Rectal smooth muscle tissue (tissue), 1 donor: ENCODE measurements around the gene MRC1.
A peak's percentile ranks its signal among the peaks of the same experiment; 100 is the strongest.

Source experiments
- H3K27ac ChIP-seq: one replicate; pipeline ENCODE4 v1.7.0; 2013; ENCODE audit warnings: low read depth, low read length, inconsistent platforms
- H3K27me3 ChIP-seq: one replicate; pipeline ENCODE4 v1.7.0; 2013; ENCODE audit warnings: low read length; ENCODE audit not compliant: control insufficient read depth, insufficient read depth
- H3K36me3 ChIP-seq: one replicate; pipeline ENCODE4 v1.7.0; 2013; ENCODE audit warnings: low read length; ENCODE audit not compliant: control insufficient read depth, insufficient read depth
- H3K4me1 ChIP-seq: one replicate; pipeline ENCODE4 v1.7.0; 2013; ENCODE audit warnings: low read length; ENCODE audit not compliant: control insufficient read depth, insufficient read depth
- H3K4me3 ChIP-seq: one replicate; pipeline ENCODE4 v1.7.0; 2013; ENCODE audit warnings: low read length
- H3K9ac ChIP-seq: one replicate; pipeline ENCODE4 v1.7.0; 2013; ENCODE audit warnings: low read length

The MRC1 gene

GRCh38 chr10:17808971-17809841 lies at the start of gene MRC1:
TSS of gene MRC1 (plus strand) at chr10:17809348. CDS start at chr10:17809466, 118 bp downstream.
- no peaks in the 10 kb centered on the region for H3K27me3 ChIP-seq
- H3K9ac ChIP-seq: no peak within 1 kb of the TSS
- H3K4me3 ChIP-seq: peak within 1 kb of the TSS; percentile 27
- no peak within 1 kb of the TSS for H3K27ac ChIP-seq
- H3K36me3 ChIP-seq: no peaks in the 10 kb centered on the region
- H3K4me1 ChIP-seq: no peaks in the 10 kb centered on the region

GRCh38 chr10:17764142-17764541 lies 45.0 kb upstream of the MRC1 start:
- Histone ChIP-seq H3K4me1 (no peaks in the 10 kb centered on the region), H3K4me3 (no peak overlapping the region), H3K9ac (no peak overlapping the region), H3K27me3 (no peaks in the 10 kb centered on the region), H3K27ac (no peak overlapping the region), H3K36me3 (no peaks in the 10 kb centered on the region)

- Histone ChIP-seq H3K27me3 (no peaks in the 10 kb centered on the region), H3K4me3 (no peak overlapping the region), H3K36me3 (no peaks in the 10 kb centered on the region), H3K9ac (no peak overlapping the region), H3K27ac (no peak overlapping the region), H3K4me1 (no peaks in the 10 kb centered on the region)
Measured at GRCh38 chr10:17765602-17766001, 43.5 kb upstream of the MRC1 start.

GRCh38 chr10:17766731-17767130 lies 42.4 kb upstream of the MRC1 start:
- no peak overlapping the region for H3K9ac ChIP-seq
- H3K4me1 ChIP-seq: no peaks in the 10 kb centered on the region
- no peak overlapping the region for H3K27ac ChIP-seq
- H3K36me3 ChIP-seq: no peaks in the 10 kb centered on the region
- no peak overlapping the region for H3K4me3 ChIP-seq
- no peaks in the 10 kb centered on the region for H3K27me3 ChIP-seq

- no peak overlapping the region for H3K9ac ChIP-seq
- no peaks in the 10 kb centered on the region for H3K27me3 ChIP-seq
- H3K4me1 ChIP-seq: no peaks in the 10 kb centered on the region
- H3K4me3 ChIP-seq: no peak overlapping the region
- H3K27ac ChIP-seq: no peak overlapping the region
- no peaks in the 10 kb centered on the region for H3K36me3 ChIP-seq
Measured at GRCh38 chr10:17768496-17768895, 40.7 kb upstream of the MRC1 start.

- no peaks in the 10 kb centered on the region for H3K27me3 ChIP-seq
- H3K4me3 ChIP-seq: no peak overlapping the region
- no peak overlapping the region for H3K9ac ChIP-seq
- H3K27ac ChIP-seq: no peak overlapping the region
- H3K4me1 ChIP-seq: no peaks in the 10 kb centered on the region
- H3K36me3 ChIP-seq: no peaks in the 10 kb centered on the region
Measured at GRCh38 chr10:17768957-17769356, 40.2 kb upstream of the MRC1 start.

- Histone ChIP-seq H3K27ac (no peak overlapping the region), H3K4me1 (no peaks in the 10 kb centered on the region), H3K36me3 (no peaks in the 10 kb centered on the region), H3K27me3 (no peaks in the 10 kb centered on the region), H3K9ac (no peak overlapping the region), H3K4me3 (no peak overlapping the region)
Measured at GRCh38 chr10:17771017-17771416, 38.1 kb upstream of the MRC1 start.

- H3K27ac ChIP-seq: no peak overlapping the region
- no peaks in the 10 kb centered on the region for H3K27me3 ChIP-seq
- H3K9ac ChIP-seq: no peak overlapping the region
- H3K4me1 ChIP-seq: no peaks in the 10 kb centered on the region
- no peak overlapping the region for H3K4me3 ChIP-seq
- H3K36me3 ChIP-seq: no peaks in the 10 kb centered on the region
Measured at GRCh38 chr10:17779784-17780183, 29.4 kb upstream of the MRC1 start.

GRCh38 chr10:17780727-17781126 lies 28.4 kb upstream of the MRC1 start:
- H3K4me1 ChIP-seq: no peaks in the 10 kb centered on the region
- no peaks in the 10 kb centered on the region for H3K36me3 ChIP-seq
- H3K27me3 ChIP-seq: no peaks in the 10 kb centered on the region
- H3K27ac ChIP-seq: no peak overlapping the region
- no peak overlapping the region for H3K9ac ChIP-seq
- no peak overlapping the region for H3K4me3 ChIP-seq

GRCh38 chr10:17781856-17782255 lies 27.3 kb upstream of the MRC1 start:
- Histone ChIP-seq H3K36me3 (no peaks in the 10 kb centered on the region), H3K4me1 (no peaks in the 10 kb centered on the region), H3K9ac (no peak overlapping the region), H3K4me3 (no peak overlapping the region), H3K27me3 (no peaks in the 10 kb centered on the region), H3K27ac (no peak overlapping the region)

GRCh38 chr10:17782921-17783665 lies 26.1 kb upstream of the MRC1 start:
- Histone ChIP-seq H3K9ac (no peak overlapping the region), H3K4me3 (no peak overlapping the region)

GRCh38 chr10:17783751-17784150 lies 25.4 kb upstream of the MRC1 start:
- no peak overlapping the region for H3K9ac ChIP-seq
- H3K36me3 ChIP-seq: no peaks in the 10 kb centered on the region
- no peak overlapping the region for H3K27ac ChIP-seq
- H3K27me3 ChIP-seq: no peaks in the 10 kb centered on the region
- no peaks in the 10 kb centered on the region for H3K4me1 ChIP-seq
- no peak overlapping the region for H3K4me3 ChIP-seq

More at GRCh38 chr10:17782921-17783665, 26.1 kb upstream of the MRC1 start:
- Histone ChIP-seq H3K36me3 (no peaks in the 10 kb centered on the region), H3K4me1 (no peaks in the 10 kb centered on the region), H3K27me3 (no peaks in the 10 kb centered on the region), H3K27ac (no peak overlapping the region)
